ENCODE measurements around the gene ZNF431.
"Not testable (repeated sequence)": the region's sequence is repeated elsewhere in the genome, so short reads cannot be mapped to it uniquely, and the experiment has no call there.

Gene ZNF431

GRCh38 chr19:21149877-21150276 lies 8.0 kb downstream of the ZNF431 start:
- no peak overlapping the region for H3K9ac ChIP-seq (ENCODE audit: low read length)
- H3K4me1 ChIP-seq (ENCODE audit: control insufficient read depth, low read depth, low read length): no peaks in the 10 kb centered on the region
- H3K27ac ChIP-seq (ENCODE audit: low read length): no peak overlapping the region
- H3K9me3 ChIP-seq (ENCODE audit: control insufficient read depth, low read depth, low read length): peaks cover 22% of the 10 kb centered on the region
- no peak overlapping the region for H3K4me3 ChIP-seq (ENCODE audit: low read length)
- H3K27me3 ChIP-seq (ENCODE audit: control insufficient read depth, insufficient read depth, low read length): no peaks in the 10 kb centered on the region
- H3K36me3 ChIP-seq (ENCODE audit: control insufficient read depth, low read depth, low read length): peaks cover 79% of the 10 kb centered on the region

- Histone ChIP-seq H3K27ac (ENCODE audit: low read length) (no peak overlapping the region), H3K36me3 (ENCODE audit: control insufficient read depth, low read depth, low read length) (peaks cover 64% of the 10 kb centered on the region), H3K4me3 (ENCODE audit: low read length) (no peak overlapping the region), H3K27me3 (ENCODE audit: control insufficient read depth, insufficient read depth, low read length) (no peaks in the 10 kb centered on the region), H3K4me1 (ENCODE audit: control insufficient read depth, low read depth, low read length) (no peaks in the 10 kb centered on the region), H3K9ac (ENCODE audit: low read length) (no peak overlapping the region), H3K9me3 (ENCODE audit: control insufficient read depth, low read depth, low read length) (peaks cover 16% of the 10 kb centered on the region)
Observed at GRCh38 chr19:21151460-21151859, 9.6 kb downstream of the ZNF431 start.

- Histone ChIP-seq H3K36me3 (ENCODE audit: control insufficient read depth, low read depth, low read length) (peaks cover 5% of the 10 kb centered on the region), H3K9me3 (ENCODE audit: control insufficient read depth, low read depth, low read length) (no peaks in the 10 kb centered on the region), H3K4me3 (ENCODE audit: low read length) (no peak overlapping the region), H3K27ac (ENCODE audit: low read length) (no peak overlapping the region), H3K27me3 (ENCODE audit: control insufficient read depth, insufficient read depth, low read length) (no peaks in the 10 kb centered on the region), H3K4me1 (ENCODE audit: control insufficient read depth, low read depth, low read length) (no peaks in the 10 kb centered on the region), H3K9ac (ENCODE audit: low read length) (no peak overlapping the region)
Observed at GRCh38 chr19:21158523-21159135, 16.8 kb downstream of the ZNF431 start.

GRCh38 chr19:21164541-21164940 lies 22.7 kb downstream of the ZNF431 start:
- Histone ChIP-seq H3K4me1 (ENCODE audit: control insufficient read depth, low read depth, low read length) (no peaks in the 10 kb centered on the region), H3K9ac (ENCODE audit: low read length) (no peak overlapping the region), H3K4me3 (ENCODE audit: low read length) (no peak overlapping the region), H3K36me3 (ENCODE audit: control insufficient read depth, low read depth, low read length) (peaks cover 24% of the 10 kb centered on the region), H3K9me3 (ENCODE audit: control insufficient read depth, low read depth, low read length) (no peaks in the 10 kb centered on the region), H3K27me3 (ENCODE audit: control insufficient read depth, insufficient read depth, low read length) (no peaks in the 10 kb centered on the region), H3K27ac (ENCODE audit: low read length) (no peak overlapping the region)

- no peaks in the 10 kb centered on the region for H3K4me1 ChIP-seq (ENCODE audit: control insufficient read depth, low read depth, low read length)
- no peak overlapping the region for H3K4me3 ChIP-seq (ENCODE audit: low read length)
- no peak overlapping the region for H3K9ac ChIP-seq (ENCODE audit: low read length)
- H3K27ac ChIP-seq (ENCODE audit: low read length): no peak overlapping the region
- no peaks in the 10 kb centered on the region for H3K9me3 ChIP-seq (ENCODE audit: control insufficient read depth, low read depth, low read length)
- H3K36me3 ChIP-seq (ENCODE audit: control insufficient read depth, low read depth, low read length): peaks cover 34% of the 10 kb centered on the region
- H3K27me3 ChIP-seq (ENCODE audit: control insufficient read depth, insufficient read depth, low read length): no peaks in the 10 kb centered on the region
Observed at GRCh38 chr19:21166436-21166835, 24.6 kb downstream of the ZNF431 start.

- Histone ChIP-seq H3K9me3 (ENCODE audit: control insufficient read depth, low read depth, low read length) (peaks cover 7% of the 10 kb centered on the region), H3K4me1 (ENCODE audit: control insufficient read depth, low read depth, low read length) (no peaks in the 10 kb centered on the region), H3K27me3 (ENCODE audit: control insufficient read depth, insufficient read depth, low read length) (no peaks in the 10 kb centered on the region), H3K27ac (ENCODE audit: low read length) (no peak overlapping the region), H3K9ac (ENCODE audit: low read length) (no peak overlapping the region), H3K4me3 (ENCODE audit: low read length) (no peak overlapping the region), H3K36me3 (ENCODE audit: control insufficient read depth, low read depth, low read length) (no peaks in the 10 kb centered on the region)
Observed at GRCh38 chr19:21197590-21198295, 55.9 kb downstream of the ZNF431 start.

- Histone ChIP-seq H3K36me3 (ENCODE audit: control insufficient read depth, low read depth, low read length) (no peaks in the 10 kb centered on the region), H3K9me3 (ENCODE audit: control insufficient read depth, low read depth, low read length) (peaks cover 7% of the 10 kb centered on the region), H3K4me3 (ENCODE audit: low read length) (no peak overlapping the region), H3K9ac (ENCODE audit: low read length) (no peak overlapping the region), H3K27ac (ENCODE audit: low read length) (no peak overlapping the region), H3K27me3 (ENCODE audit: control insufficient read depth, insufficient read depth, low read length) (no peaks in the 10 kb centered on the region), H3K4me1 (ENCODE audit: control insufficient read depth, low read depth, low read length) (no peaks in the 10 kb centered on the region)
Observed at GRCh38 chr19:21202865-21203494, 61.1 kb downstream of the ZNF431 start.

GRCh38 chr19:21210037-21210621 lies 68.3 kb downstream of the ZNF431 start:
- no peak overlapping the region for H3K9ac ChIP-seq (ENCODE audit: low read length)
- no peak overlapping the region for H3K4me3 ChIP-seq (ENCODE audit: low read length)
- H3K27ac ChIP-seq (ENCODE audit: low read length): no peak overlapping the region
- no peaks in the 10 kb centered on the region for H3K4me1 ChIP-seq (ENCODE audit: control insufficient read depth, low read depth, low read length)
- no peaks in the 10 kb centered on the region for H3K36me3 ChIP-seq (ENCODE audit: control insufficient read depth, low read depth, low read length)
- peaks cover 8% of the 10 kb centered on the region for H3K9me3 ChIP-seq (ENCODE audit: control insufficient read depth, low read depth, low read length)
- H3K27me3 ChIP-seq (ENCODE audit: control insufficient read depth, insufficient read depth, low read length): no peaks in the 10 kb centered on the region

GRCh38 chr19:21221693-21222092 lies 79.9 kb downstream of the ZNF431 start:
- Histone ChIP-seq H3K36me3 (ENCODE audit: control insufficient read depth, low read depth, low read length) (no peaks in the 10 kb centered on the region), H3K27ac (ENCODE audit: low read length) (peak overlapping the region; percentile 16), H3K9me3 (ENCODE audit: control insufficient read depth, low read depth, low read length) (peaks cover 13% of the 10 kb centered on the region), H3K27me3 (ENCODE audit: control insufficient read depth, insufficient read depth, low read length) (no peaks in the 10 kb centered on the region), H3K9ac (ENCODE audit: low read length) (no peak overlapping the region), H3K4me3 (ENCODE audit: low read length) (peak overlapping the region; percentile 3), H3K4me1 (ENCODE audit: control insufficient read depth, low read depth, low read length) (peaks cover 13% of the 10 kb centered on the region)

GRCh38 chr19:21229938-21230337 lies 88.1 kb downstream of the ZNF431 start:
- H3K36me3 ChIP-seq (ENCODE audit: control insufficient read depth, low read depth, low read length); H3K27me3 ChIP-seq (ENCODE audit: control insufficient read depth, insufficient read depth, low read length); H3K4me1 ChIP-seq (ENCODE audit: control insufficient read depth, low read depth, low read length); H3K27ac ChIP-seq (ENCODE audit: low read length); H3K4me3 ChIP-seq (ENCODE audit: low read length); H3K9ac ChIP-seq (ENCODE audit: low read length): not testable (repeated sequence)
- H3K9me3 ChIP-seq (ENCODE audit: control insufficient read depth, low read depth, low read length): peaks cover 43% of the 10 kb centered on the region

- Histone ChIP-seq H3K4me3 (ENCODE audit: low read length) (no peak overlapping the region), H3K27me3 (ENCODE audit: control insufficient read depth, insufficient read depth, low read length) (no peaks in the 10 kb centered on the region), H3K4me1 (ENCODE audit: control insufficient read depth, low read depth, low read length) (no peaks in the 10 kb centered on the region), H3K9me3 (ENCODE audit: control insufficient read depth, low read depth, low read length) (peaks cover 33% of the 10 kb centered on the region), H3K36me3 (ENCODE audit: control insufficient read depth, low read depth, low read length) (no peaks in the 10 kb centered on the region), H3K27ac (ENCODE audit: low read length) (no peak overlapping the region), H3K9ac (ENCODE audit: low read length) (no peak overlapping the region)
Observed at GRCh38 chr19:21233691-21234090, 91.9 kb downstream of the ZNF431 start.
